CMK (cell line): ENCODE results near the gene DYNC2LI1.
"Not testable (repeated sequence)": the region's sequence is repeated elsewhere in the genome, so short reads cannot be mapped to it uniquely, and the experiment has no call there.

ENCODE experiments used
- DNase-seq: peaks from one replicate; pipeline ENCODE4 v3.0.0-alpha.2; 2010; ENCODE audit warnings: low read depth

Gene DYNC2LI1

DNA sequence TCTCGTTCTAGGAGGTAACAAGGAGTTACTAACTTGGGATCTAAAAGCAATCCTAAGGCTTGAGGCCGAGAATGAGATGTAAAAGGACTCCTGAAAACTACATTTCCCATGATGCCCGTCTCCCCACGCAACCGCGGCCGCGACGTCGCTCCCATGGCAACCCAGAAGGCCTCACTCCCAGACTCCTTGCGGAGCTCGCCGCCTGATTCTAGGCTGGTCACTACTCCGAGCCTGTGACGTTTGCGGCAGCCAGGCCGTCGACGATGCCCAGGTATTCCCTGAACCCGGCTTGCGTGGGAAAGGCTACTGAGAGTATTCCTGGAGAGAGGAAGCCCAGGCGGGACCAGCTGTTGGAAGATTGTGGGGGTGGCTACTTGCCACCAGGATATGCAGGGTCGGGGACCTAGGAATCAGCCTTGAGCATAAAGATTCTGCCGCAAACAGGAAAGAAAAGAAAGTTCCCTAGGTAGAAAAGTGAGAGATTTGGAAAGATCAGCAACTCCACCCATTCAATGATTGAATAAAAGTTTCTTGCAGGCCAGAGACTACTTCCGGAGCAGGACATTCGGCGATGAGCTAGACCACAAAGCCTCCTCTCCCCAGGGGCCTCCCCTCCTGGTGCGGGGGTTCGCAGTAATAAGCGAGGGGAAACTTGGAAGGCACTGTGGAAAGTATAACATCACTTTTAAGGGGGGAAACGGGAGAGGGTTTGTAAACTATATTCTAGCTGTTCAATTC, at the start of gene DYNC2LI1:
DYNC2LI1 (plus strand) TSS at position 164 of the 738 bp plus-strand sequence; CDS start at position 264, 100 bp downstream.
- DNase-seq, result peak; percentile 55

- peak; percentile 38 for DNase-seq
Observed at GRCh38 chr2:43724728-43725526, 48.9 kb upstream of the DYNC2LI1 start.

GRCh38 chr2:43725711-43726246, 48.1 kb upstream of the DYNC2LI1 start:
- no peak for DNase-seq

DNA sequence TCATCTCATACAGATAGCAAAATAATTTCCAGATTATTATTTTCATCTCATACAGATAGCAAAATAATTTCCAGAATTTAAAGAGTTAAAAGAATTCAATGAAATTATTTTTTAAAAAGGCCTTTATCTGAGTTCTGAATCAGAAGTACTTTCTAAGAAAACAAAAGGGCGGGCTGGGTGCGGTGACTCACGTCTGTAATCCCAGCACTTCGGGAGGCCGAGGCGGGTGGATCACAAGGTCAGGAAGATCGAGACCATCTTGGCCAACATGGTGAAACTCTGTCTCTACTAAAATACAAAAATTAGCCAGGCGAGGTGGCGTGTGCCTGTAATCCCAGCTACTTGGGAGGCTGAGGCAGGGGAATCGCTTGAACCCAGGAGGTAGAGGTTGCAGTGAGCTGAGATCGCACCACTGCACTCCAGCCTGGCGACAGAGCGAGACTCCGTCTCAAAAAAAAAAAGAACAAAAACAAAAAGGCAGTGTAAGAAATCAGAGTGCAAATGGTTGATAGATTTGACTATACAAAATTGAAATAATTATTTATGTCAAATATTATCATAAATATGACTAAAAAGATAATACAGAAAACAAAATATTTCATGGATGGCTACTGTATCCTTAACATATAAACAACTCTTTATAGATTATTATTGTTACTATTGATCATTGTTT, 46.7 kb upstream of the DYNC2LI1 start:
- DNase-seq, result not testable (repeated sequence)

DNA sequence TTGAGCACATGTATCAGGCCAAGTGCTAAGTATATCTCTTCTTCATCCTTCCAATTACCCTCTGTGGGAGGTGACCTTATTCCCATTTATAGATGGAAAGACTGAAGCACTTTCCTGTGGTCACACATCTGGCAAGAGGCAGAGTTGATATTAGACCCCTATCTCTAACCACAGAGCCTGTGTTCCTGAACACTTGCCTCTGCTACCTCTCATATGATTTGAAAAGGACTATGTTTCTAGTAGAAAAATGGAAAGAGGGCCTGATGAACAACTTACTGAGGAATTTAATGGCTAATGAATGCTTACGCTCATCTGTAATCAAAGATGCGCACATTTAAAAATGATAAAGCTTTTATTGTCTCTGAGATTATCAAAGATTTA, 46.2 kb upstream of the DYNC2LI1 start:
- peak; percentile 35 for DNase-seq

DNA sequence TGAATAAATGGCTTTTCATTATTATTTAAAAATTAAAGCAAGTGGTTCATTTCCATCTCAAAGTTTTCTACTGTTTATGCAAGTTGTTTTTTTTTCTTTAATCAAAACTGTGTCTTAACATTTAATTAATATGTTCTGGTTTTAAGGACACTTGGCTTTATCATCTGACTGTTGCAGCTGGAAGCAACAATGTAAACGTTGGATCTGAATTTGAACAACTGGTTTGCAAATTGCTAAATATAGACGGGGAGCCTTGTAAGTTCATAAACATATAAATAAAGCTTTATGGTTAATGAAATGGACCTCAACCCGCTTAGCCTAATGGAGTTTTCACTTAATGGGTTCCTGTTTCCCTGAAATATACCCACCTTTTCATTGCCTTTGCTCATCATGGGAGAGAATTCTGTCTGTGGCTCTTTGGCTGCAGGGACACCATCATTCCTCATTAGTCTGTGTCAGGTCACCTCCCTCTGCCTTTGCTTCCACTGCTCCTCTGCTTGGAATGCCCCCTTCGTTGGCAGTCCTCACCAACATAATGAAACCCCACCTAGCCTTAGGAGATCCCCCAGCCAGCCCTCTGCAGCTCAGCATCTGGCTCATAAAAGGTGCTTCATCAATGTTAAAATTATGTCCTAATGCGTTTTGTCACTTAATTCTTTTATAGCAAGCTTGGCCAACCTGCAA, 44.2 kb upstream of the DYNC2LI1 start:
- DNase-seq, result no peak

DNA sequence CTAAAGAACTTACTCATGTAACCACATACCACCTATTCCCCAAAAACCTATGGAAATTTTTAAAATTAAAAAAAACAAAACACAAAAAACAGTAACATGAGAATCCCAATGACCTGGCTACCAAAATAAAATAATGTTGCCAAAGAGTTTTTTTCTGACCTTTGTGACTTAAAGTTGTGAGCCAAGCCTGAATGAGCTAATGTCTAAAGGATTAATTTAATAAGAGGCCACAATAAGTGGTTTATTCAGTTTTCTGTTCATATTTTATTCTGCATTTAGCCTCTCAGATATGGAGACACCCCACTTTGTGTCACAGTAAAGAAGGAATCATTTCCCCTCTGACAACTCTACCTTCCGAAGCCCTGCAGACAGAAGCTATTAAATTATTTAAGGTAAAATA, 42.6 kb upstream of the DYNC2LI1 start:
- no peak for DNase-seq

- DNase-seq, result no peak
Observed at GRCh38 chr2:43736637-43737036, 37.2 kb upstream of the DYNC2LI1 start.

GRCh38 chr2:43737097-43737854, 36.6 kb upstream of the DYNC2LI1 start:
- DNase-seq, result no peak

- no peak for DNase-seq
Observed at GRCh38 chr2:43737855-43738254, 36.0 kb upstream of the DYNC2LI1 start.

DNA sequence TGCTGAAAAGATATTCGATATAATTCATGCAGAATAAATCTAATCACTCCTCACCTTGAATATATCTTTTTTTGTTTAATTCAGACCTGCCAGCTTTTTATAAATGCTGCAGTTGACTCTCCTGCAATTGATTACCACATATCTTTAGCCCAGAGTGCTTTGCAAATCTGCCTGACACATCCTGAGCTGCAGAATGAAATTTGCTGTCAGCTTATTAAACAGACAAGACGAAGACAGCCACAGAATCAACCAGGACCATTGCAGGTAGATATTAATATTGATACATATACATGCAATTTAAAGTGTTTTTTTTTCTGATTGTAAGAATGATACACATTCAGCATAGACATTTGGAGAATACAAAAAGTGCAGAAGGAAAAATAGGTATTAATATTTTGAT, 35.6 kb upstream of the DYNC2LI1 start:
- DNase-seq, result no peak

GRCh38 chr2:43743706-43744105, 30.1 kb upstream of the DYNC2LI1 start:
- no peak for DNase-seq

DNA sequence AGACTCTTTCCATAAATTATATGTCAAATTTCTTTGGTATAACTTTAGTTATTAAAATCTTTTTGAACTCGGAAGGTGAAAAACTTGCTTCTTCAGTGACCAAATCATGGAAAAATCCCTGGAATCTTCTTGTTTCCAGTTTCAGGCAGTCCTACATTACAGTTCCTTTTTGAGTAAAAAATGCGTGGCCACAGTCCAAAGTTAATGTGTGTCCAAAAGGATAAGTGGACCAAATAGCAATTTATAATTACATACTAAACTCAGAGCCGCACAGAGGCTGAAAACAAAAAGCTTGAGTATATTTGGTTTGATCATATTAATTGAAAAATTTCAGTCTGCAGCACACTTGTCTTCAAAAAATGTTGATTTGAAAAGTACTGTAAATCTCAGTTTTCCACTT, 28.4 kb upstream of the DYNC2LI1 start:
- DNase-seq, result no peak

- no peak for DNase-seq
Observed at GRCh38 chr2:43748333-43748732, 25.5 kb upstream of the DYNC2LI1 start.

- no peak for DNase-seq
Observed at GRCh38 chr2:43749583-43749982, 24.3 kb upstream of the DYNC2LI1 start.

DNA sequence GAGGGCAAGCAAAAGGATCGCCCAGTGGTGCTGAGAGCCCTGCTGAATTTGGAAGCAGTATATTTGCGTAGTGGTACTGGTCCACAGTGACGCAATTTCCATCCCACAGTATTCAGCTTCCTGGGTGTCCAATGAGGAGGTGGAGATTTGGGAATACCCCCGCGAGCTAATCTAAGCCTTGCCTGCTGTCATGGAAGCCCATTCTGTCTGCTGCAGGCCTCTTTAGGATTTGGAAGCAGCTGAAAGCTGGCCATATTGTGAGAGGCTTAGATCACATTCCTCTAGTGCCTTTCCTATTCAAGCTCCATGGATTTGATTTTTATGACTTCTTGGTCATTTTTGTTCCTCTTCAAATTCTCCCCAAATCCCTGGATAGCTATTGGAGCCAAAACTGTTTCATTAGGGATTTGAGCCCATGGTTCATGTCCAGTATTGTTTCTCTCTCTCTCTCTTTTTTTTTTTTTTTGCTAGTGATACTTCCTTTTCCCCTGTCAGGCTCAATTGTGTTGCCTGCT, 22.3 kb upstream of the DYNC2LI1 start:
- no peak for DNase-seq

- no peak for DNase-seq
Observed at GRCh38 chr2:43752302-43752701, 21.5 kb upstream of the DYNC2LI1 start.

DNA sequence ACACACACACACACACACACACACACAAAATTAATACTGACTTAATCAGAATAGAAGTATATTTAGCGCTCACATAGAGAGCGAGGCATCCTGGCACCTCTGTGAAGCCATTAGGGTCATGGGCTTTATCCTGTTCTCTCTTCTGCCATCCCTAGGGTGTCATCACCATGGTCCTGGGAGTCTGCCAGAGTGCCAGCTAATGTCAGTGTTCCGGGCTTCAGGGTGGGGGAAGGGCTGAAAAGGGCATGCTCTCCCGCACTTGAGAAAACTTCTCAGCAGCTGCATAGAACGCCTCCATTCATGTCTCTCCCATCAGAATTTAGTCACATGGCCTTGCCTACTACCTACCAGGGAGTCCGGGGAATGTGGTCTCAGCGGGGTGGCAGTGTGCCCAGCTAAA, 19.7 kb upstream of the DYNC2LI1 start:
- DNase-seq, result no peak

DNA sequence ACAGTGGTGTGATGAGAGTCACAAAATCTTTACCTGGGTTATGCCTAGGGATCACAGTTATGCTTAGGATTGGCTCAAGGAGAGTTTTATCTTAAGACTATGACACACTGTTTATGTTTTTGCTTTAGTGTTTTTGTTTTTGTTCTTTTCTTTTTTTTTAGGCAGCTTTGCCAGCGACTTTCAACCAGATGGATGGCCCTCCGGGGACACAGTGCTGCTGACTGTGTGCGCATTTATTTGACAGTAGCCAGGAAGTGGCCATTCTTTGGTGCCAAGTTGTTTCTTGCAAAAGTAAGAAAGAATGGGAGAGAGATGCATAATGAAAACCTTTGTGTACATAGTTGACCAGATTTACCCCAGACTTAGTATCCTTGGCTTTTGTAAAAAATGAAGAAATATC, 15.1 kb upstream of the DYNC2LI1 start:
- no peak for DNase-seq

DNA sequence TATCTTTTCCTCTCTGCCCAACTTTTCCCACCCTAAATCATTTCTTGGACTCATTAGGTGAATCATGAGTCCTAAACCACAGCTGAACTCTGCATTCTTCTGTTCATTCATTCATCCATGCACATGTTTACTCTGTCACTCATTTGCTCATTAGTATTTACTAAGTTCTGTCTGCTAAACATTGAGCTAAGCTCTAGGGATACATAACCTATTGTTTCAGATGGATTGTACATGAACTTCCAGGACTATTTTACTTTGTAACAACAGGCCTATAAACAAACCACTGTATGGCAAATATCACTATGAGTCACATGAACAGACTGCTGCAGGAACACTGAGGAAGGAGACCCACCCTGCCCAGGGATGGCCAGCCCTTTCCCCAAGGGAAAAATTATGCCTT, 14.6 kb upstream of the DYNC2LI1 start:
- no peak for DNase-seq

- no peak for DNase-seq
Observed at GRCh38 chr2:43762286-43762685, 11.6 kb upstream of the DYNC2LI1 start.
